Neural cell (in vitro differentiated cells): ENCODE results near the gene RBM20. TPM values are rescaled to one million over a fixed set of nuclear protein-coding genes. Genes with fewer than 3 reads are reported as not detected.

Experiments
- H2AFZ ChIP-seq: fragments of 200-600, 300-800 bp; sonication (generic), shearing (Covaris generic); 2 replicates; pipeline ENCODE4 v1.6.0; 2014; ENCODE audit warnings: low read depth, mild to moderate bottlenecking, antibody characterized with exemption, low read length, moderate library complexity
- H3F3A ChIP-seq: fragments of 200-600 bp; shearing (Covaris generic); 2 replicates; pipeline ENCODE4 v1.6.1; 2016; ENCODE audit warnings: mild to moderate bottlenecking, moderate library complexity, mixed read lengths, antibody characterized with exemption, low read length; ENCODE audit not compliant: insufficient read depth, poor library complexity, severe bottlenecking
- H3K27ac ChIP-seq: fragments of 200-600, 300-800 bp; sonication (generic), shearing (Covaris generic); 2 replicates; pipeline ENCODE4 v1.5.1; 2014; ENCODE audit warnings: mild to moderate bottlenecking, low read length, moderate library complexity
- H3K27me3 ChIP-seq: fragments of 300-800, 200-600 bp; sonication (generic), shearing (Covaris generic); 2 replicates; pipeline ENCODE4 v1.6.0; 2014; ENCODE audit warnings: mild to moderate bottlenecking, low read depth, low read length, moderate library complexity; ENCODE audit not compliant: insufficient read depth
- H3K36me3 ChIP-seq: fragments of 300-800, 200-600 bp; sonication (generic), shearing (Covaris generic); 2 replicates; pipeline ENCODE4 v1.5.1; 2014; ENCODE audit warnings: mild to moderate bottlenecking, antibody characterized with exemption, low read length, moderate library complexity; ENCODE audit not compliant: insufficient read depth
- H3K4me2 ChIP-seq: fragments of 300-800, 200-600 bp; sonication (generic), shearing (Covaris generic); 2 replicates; pipeline ENCODE4 v1.6.0; 2014; ENCODE audit warnings: mild to moderate bottlenecking, low read length
- H3K4me3 ChIP-seq: fragments of 300-800, 200-600 bp; sonication (generic), shearing (Covaris generic); 2 replicates; pipeline ENCODE4 v1.5.1; 2014; ENCODE audit warnings: mild to moderate bottlenecking, low read length, moderate library complexity
- H3K79me2 ChIP-seq: fragments of 200-600 bp; shearing (Covaris generic); replicated peaks from 2 replicates; pipeline ENCODE4 v1.6.0; 2014; ENCODE audit warnings: mild to moderate bottlenecking, low read length, moderate library complexity; ENCODE audit not compliant: insufficient read depth
- H3K9ac ChIP-seq: fragments of 300-800, 200-600 bp; sonication (generic), shearing (Covaris generic); 2 replicates; pipeline ENCODE4 v1.6.1; 2016; ENCODE audit warnings: mild to moderate bottlenecking, low read length, mixed read lengths
- H3K9me2 ChIP-seq: fragments of 200-600 bp; shearing (Covaris generic); 2 replicates; pipeline ENCODE4 v1.6.1; 2016; ENCODE audit warnings: mild to moderate bottlenecking, low read length, mixed read lengths; ENCODE audit not compliant: insufficient read depth
- H3K9me3 ChIP-seq: fragments of 200-600, 300-800 bp; sonication (generic), shearing (Covaris generic); 2 replicates; pipeline ENCODE4 v1.6.1; 2016; ENCODE audit warnings: mild to moderate bottlenecking, mixed run types, low read length, moderate library complexity, mixed read lengths
- H4K20me1 ChIP-seq: fragments of 200-600 bp; shearing (Covaris generic); 2 replicates; pipeline ENCODE4 v1.6.1; 2016; ENCODE audit warnings: mild to moderate bottlenecking, mixed run types; ENCODE audit not compliant: insufficient read depth
- EP300 ChIP-seq: fragments of 450-650 bp; conservative IDR thresholded peaks from 2 replicates; pipeline ENCODE4 v1.6.1; 2014; ENCODE audit warnings: antibody characterized with exemption, mild to moderate bottlenecking, moderate library complexity; ENCODE audit not compliant: poor library complexity, severe bottlenecking
- EZH2 ChIP-seq: fragments of 200-600, 300-800 bp; shearing (Covaris generic), sonication (generic); IDR thresholded peaks from 2 replicates; pipeline ENCODE4 v1.6.1; 2014; ENCODE audit warnings: antibody characterized with exemption, low read length, borderline replicate concordance, mild to moderate bottlenecking; ENCODE audit not compliant: insufficient read depth, poor library complexity, severe bottlenecking
- MXI1 ChIP-seq: fragments of 450-650 bp; conservative IDR thresholded peaks from 2 replicates; pipeline ENCODE4 v1.6.1; 2014; ENCODE audit warnings: antibody characterized with exemption, mild to moderate bottlenecking; ENCODE audit not compliant: poor library complexity, severe bottlenecking
- POLR2AphosphoS5 ChIP-seq: IDR thresholded peaks from 2 replicates; pipeline ENCODE4 v1.6.1; 2012
- RAD21 ChIP-seq: fragments of 450-650 bp; conservative IDR thresholded peaks from 2 replicates; pipeline ENCODE4 v1.6.1; 2014; ENCODE audit warnings: antibody characterized with exemption, mild to moderate bottlenecking, moderate library complexity
- SMC3 ChIP-seq: fragments of 450-650 bp; conservative IDR thresholded peaks from 2 replicates; pipeline ENCODE4 v1.6.1; 2014; ENCODE audit warnings: antibody characterized with exemption, mild to moderate bottlenecking, moderate library complexity; ENCODE audit not compliant: poor library complexity
- TAF1 ChIP-seq: IDR thresholded peaks from 2 replicates; pipeline ENCODE4 v1.6.1; 2012; ENCODE audit warnings: low read depth
- polyA plus RNA-seq: library from polyadenylated mRNA; depleted of rRNA; stranded (reverse); fragments of >200 nt; gene quantifications from 2 replicates; pipeline ENCODE4 v1.2.3, GENCODE V29; 2014
- TF ChIP-seq, protein P1 (sequence below): IDR thresholded peaks from 2 replicates; pipeline ENCODE4 v1.6.1; 2012; ENCODE audit warnings: borderline replicate concordance
- TF ChIP-seq, protein P2 (sequence below): fragments of 450-650 bp; IDR thresholded peaks from 2 replicates; pipeline ENCODE4 v1.5.1; 2014; ENCODE audit warnings: antibody characterized with exemption, mild to moderate bottlenecking, moderate library complexity; ENCODE audit not compliant: poor library complexity, severe bottlenecking

RBM20 gene
- polyA plus RNA-seq, 1 donor from 2014 or later, result 0.07 TPM

DNA sequence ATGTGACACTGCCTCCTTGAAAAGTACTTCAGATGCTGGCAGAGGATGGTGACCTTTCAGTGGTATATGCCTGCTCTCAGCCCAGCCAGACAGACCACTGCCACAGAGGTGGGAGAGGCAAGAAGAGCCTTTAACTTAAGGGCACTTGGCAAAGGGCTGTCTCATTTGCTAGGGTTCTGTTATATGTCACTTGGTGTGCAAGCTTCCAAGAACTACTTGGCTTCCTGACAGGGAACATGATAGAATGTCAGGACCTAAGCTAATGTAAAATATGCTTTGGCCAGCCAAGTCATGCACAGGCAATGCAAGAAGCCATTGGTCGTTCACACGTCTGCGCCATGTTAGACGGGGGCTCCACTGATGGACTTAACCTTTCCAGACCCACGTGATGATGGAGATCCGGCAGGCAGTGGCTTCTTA is 54.7 kb downstream of the RBM20 start:
- H3K27me3 ChIP-seq, result no peaks in the 10 kb centered on the region
- no peak overlapping the region for H3K4me2 ChIP-seq
- no peak overlapping the region for H3K4me3 ChIP-seq
- no peak overlapping the region for H3K27ac ChIP-seq
- H3K9me2 ChIP-seq, result no peaks in the 10 kb centered on the region
- no peaks in the 10 kb centered on the region for H3K79me2 ChIP-seq
- TF ChIP-seq EZH2, result no peak
- no peak for TF ChIP-seq EP300
- TF ChIP-seq POLR2AphosphoS5, result no peak
- no peak for TF ChIP-seq MXI1
- no peak for TF ChIP-seq SMC3
- TF ChIP-seq TAF1, result no peak
- TF ChIP-seq, protein P1, sequence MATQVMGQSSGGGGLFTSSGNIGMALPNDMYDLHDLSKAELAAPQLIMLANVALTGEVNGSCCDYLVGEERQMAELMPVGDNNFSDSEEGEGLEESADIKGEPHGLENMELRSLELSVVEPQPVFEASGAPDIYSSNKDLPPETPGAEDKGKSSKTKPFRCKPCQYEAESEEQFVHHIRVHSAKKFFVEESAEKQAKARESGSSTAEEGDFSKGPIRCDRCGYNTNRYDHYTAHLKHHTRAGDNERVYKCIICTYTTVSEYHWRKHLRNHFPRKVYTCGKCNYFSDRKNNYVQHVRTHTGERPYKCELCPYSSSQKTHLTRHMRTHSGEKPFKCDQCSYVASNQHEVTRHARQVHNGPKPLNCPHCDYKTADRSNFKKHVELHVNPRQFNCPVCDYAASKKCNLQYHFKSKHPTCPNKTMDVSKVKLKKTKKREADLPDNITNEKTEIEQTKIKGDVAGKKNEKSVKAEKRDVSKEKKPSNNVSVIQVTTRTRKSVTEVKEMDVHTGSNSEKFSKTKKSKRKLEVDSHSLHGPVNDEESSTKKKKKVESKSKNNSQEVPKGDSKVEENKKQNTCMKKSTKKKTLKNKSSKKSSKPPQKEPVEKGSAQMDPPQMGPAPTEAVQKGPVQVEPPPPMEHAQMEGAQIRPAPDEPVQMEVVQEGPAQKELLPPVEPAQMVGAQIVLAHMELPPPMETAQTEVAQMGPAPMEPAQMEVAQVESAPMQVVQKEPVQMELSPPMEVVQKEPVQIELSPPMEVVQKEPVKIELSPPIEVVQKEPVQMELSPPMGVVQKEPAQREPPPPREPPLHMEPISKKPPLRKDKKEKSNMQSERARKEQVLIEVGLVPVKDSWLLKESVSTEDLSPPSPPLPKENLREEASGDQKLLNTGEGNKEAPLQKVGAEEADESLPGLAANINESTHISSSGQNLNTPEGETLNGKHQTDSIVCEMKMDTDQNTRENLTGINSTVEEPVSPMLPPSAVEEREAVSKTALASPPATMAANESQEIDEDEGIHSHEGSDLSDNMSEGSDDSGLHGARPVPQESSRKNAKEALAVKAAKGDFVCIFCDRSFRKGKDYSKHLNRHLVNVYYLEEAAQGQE, result no peak
- no peak for TF ChIP-seq RAD21
- TF ChIP-seq, protein P2, sequence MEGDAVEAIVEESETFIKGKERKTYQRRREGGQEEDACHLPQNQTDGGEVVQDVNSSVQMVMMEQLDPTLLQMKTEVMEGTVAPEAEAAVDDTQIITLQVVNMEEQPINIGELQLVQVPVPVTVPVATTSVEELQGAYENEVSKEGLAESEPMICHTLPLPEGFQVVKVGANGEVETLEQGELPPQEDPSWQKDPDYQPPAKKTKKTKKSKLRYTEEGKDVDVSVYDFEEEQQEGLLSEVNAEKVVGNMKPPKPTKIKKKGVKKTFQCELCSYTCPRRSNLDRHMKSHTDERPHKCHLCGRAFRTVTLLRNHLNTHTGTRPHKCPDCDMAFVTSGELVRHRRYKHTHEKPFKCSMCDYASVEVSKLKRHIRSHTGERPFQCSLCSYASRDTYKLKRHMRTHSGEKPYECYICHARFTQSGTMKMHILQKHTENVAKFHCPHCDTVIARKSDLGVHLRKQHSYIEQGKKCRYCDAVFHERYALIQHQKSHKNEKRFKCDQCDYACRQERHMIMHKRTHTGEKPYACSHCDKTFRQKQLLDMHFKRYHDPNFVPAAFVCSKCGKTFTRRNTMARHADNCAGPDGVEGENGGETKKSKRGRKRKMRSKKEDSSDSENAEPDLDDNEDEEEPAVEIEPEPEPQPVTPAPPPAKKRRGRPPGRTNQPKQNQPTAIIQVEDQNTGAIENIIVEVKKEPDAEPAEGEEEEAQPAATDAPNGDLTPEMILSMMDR, result no peak
- H3K36me3 ChIP-seq, result no peaks in the 10 kb centered on the region
- H4K20me1 ChIP-seq, result no peaks in the 10 kb centered on the region
- no peak overlapping the region for H2AFZ ChIP-seq
- no peaks in the 10 kb centered on the region for H3F3A ChIP-seq
- no peaks in the 10 kb centered on the region for H3K9me3 ChIP-seq
- no peak overlapping the region for H3K9ac ChIP-seq

DNA sequence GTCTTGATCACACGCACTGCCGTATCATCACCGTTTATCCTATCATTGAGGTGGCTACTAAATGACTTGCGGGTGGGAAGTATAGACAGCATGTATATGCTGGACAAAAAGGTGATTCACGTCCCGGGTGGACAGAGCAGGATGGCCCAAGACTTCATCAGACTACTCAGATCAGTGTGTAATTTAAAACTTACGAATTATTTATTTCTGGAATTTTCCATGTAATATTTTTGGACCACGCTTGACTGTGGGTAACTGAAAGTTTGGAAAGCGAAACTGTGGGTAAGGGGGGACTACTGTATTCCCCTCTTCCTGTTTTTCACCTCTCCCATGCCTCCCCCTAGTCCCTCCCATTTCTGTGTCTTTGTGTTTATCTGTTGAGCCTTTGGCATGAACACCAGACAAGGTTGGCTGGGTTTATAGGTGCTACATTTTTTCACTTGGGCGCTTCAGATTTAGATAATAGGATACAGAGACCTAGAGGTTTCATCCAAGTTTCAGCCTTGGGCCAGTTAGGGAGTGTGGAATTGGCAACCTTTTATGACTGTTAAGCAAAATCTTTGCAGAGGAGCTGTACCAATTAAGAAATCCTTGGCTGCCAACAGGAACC is 55.8 kb downstream of the RBM20 start:
- no peak overlapping the region for H3K9ac ChIP-seq
- H3K27me3 ChIP-seq, result no peaks in the 10 kb centered on the region
- H2AFZ ChIP-seq, result no peak overlapping the region
- no peaks in the 10 kb centered on the region for H3K9me2 ChIP-seq
- no peaks in the 10 kb centered on the region for H3K9me3 ChIP-seq
- no peak overlapping the region for H3K4me2 ChIP-seq
- no peak overlapping the region for H3K27ac ChIP-seq
- H3K79me2 ChIP-seq, result no peaks in the 10 kb centered on the region
- no peaks in the 10 kb centered on the region for H3F3A ChIP-seq
- no peaks in the 10 kb centered on the region for H4K20me1 ChIP-seq
- H3K36me3 ChIP-seq, result no peaks in the 10 kb centered on the region
- no peak for TF ChIP-seq EZH2
- no peak overlapping the region for H3K4me3 ChIP-seq
